OCI-LY7 (cell line): Measurements from ENCODE around the gene NPIPB2. TPM values are rescaled to one million over a fixed set of nuclear protein-coding genes. Genes with fewer than 3 reads are reported as not detected.
A peak's percentile ranks its signal among the peaks of the same experiment; 100 is the strongest.

Source experiments
- BruUV-seq: library from RNA; stranded (reverse); fragments of 400-500 nt; replicated peaks from 2 replicates; lab custom pipeline; 2021; lab: Mats Ljungman, UMichigan
- CTCF ChIA-PET: fragments of 300-600 bp; sonication (Branson Sonifier 250); formaldehyde crosslinking; loops from one replicate; lab custom pipeline; 2022; ENCODE audit warnings: antibody characterized with exemption; ENCODE audit not compliant: unreplicated experiment; lab: Charles Lee
- POLR2A ChIA-PET: fragments of 300-600 bp; sonication (Branson Sonifier 250); formaldehyde crosslinking; loops from one replicate; lab custom pipeline; 2022; ENCODE audit warnings: antibody characterized with exemption; lab: Charles Lee
- DNase-seq: peaks from one replicate; pipeline ENCODE4 v3.0.0-alpha.2; 2015; ENCODE audit warnings: low spot score
- H2AFZ ChIP-seq: fragments of 200-600 bp; sonication (generic), shearing (Covaris generic); 2 replicates; pipeline ENCODE4 v1.6.1; 2014; ENCODE audit warnings: mild to moderate bottlenecking, antibody characterized with exemption, low read length, moderate library complexity
- H3K27ac ChIP-seq: fragments of 200-600 bp; sonication (generic); 2 replicates; pipeline ENCODE4 v1.5.1; 2014; ENCODE audit warnings: mixed run types, low read depth, mild to moderate bottlenecking, moderate library complexity, low read length, inconsistent platforms; ENCODE audit not compliant: poor library complexity, severe bottlenecking
- H3K36me3 ChIP-seq: fragments of 200-600 bp; sonication (generic); 2 replicates; pipeline ENCODE4 v1.6.1; 2014; ENCODE audit warnings: mild to moderate bottlenecking, antibody characterized with exemption, low read length, moderate library complexity, mixed read lengths; ENCODE audit not compliant: insufficient read depth
- H3K4me1 ChIP-seq: fragments of 200-600 bp; sonication (generic); 2 replicates; pipeline ENCODE4 v1.5.1; 2014; ENCODE audit warnings: mild to moderate bottlenecking, low read length; ENCODE audit not compliant: insufficient read depth, poor library complexity, severe bottlenecking
- H3K4me2 ChIP-seq: fragments of 200-600 bp; sonication (generic); 2 replicates; pipeline ENCODE4 v1.6.1; 2014; ENCODE audit warnings: mild to moderate bottlenecking, low read length
- H3K4me3 ChIP-seq: fragments of 200-600 bp; sonication (generic); 2 replicates; pipeline ENCODE4 v1.5.1; 2014; ENCODE audit warnings: mild to moderate bottlenecking, low read depth, low read length; ENCODE audit not compliant: poor library complexity, severe bottlenecking
- H3K79me2 ChIP-seq: fragments of 200-600 bp; sonication (generic); 2 replicates; pipeline ENCODE4 v1.6.1; 2016; ENCODE audit warnings: low read depth, mild to moderate bottlenecking, low read length, moderate library complexity, mixed read lengths; ENCODE audit not compliant: insufficient read depth
- H3K9me2 ChIP-seq: fragments of 200-600 bp; sonication (generic); 2 replicates; pipeline ENCODE4 v1.6.1; 2016; ENCODE audit warnings: mild to moderate bottlenecking, low read length, mixed read lengths; ENCODE audit not compliant: insufficient read depth
- H3K9me3 ChIP-seq: fragments of 200-600 bp; sonication (generic); 2 replicates; pipeline ENCODE4 v1.6.1; 2014; ENCODE audit warnings: mild to moderate bottlenecking, mixed run types, low read length, mixed read lengths
- H4K20me1 ChIP-seq: fragments of 200-600 bp; sonication (generic); 2 replicates; pipeline ENCODE4 v1.6.1; 2014; ENCODE audit warnings: mild to moderate bottlenecking, antibody characterized with exemption, low read length, moderate library complexity, mixed read lengths; ENCODE audit not compliant: insufficient read depth
- CTCF ChIP-seq: fragments of 200-600 bp; sonication (generic); conservative IDR thresholded peaks from 2 replicates; pipeline ENCODE4 v1.5.1; 2014; ENCODE audit warnings: mild to moderate bottlenecking, antibody characterized with exemption, low read length, moderate library complexity, mixed read lengths
- EZH2phosphoT487 ChIP-seq: fragments of 200-600 bp; sonication (generic); IDR thresholded peaks from 2 replicates; pipeline ENCODE4 v1.6.1; 2018; ENCODE audit warnings: low read depth, borderline replicate concordance, mild to moderate bottlenecking, mixed run types, antibody characterized with exemption, low read length, moderate library complexity, mixed read lengths
- intact Hi-C: fragments of 100-400 bp; cut with micrococcal nuclease; formaldehyde crosslinking; loops from one replicate; pipeline ENCODE4 v1.10.0; 2022; ENCODE audit not compliant: unreplicated experiment
- total RNA-seq, 2 experiments: library from RNA; depleted of rRNA in 1 of 2; stranded (reverse); fragments of >200 nt in 1 of 2; shearing (Covaris generic) in 1 of 2; gene quantifications; 2 replicates each; pipeline ENCODE4 v1.2.3, GENCODE V29; 2014 to 2022

Gene NPIPB2
- total RNA-seq, 2 experiments from 2014 or later: 7.5 to 35.9 TPM

GRCh38 chr16:11890231-11890965, 51.4 kb downstream of the NPIPB2 start:
- peaks cover 92% of the 10 kb centered on the region for H3K36me3 ChIP-seq
- no peak overlapping the region for H2AFZ ChIP-seq
- H3K4me1 ChIP-seq: no peaks in the 10 kb centered on the region
- H4K20me1 ChIP-seq: no peaks in the 10 kb centered on the region
- H3K4me2 ChIP-seq: no peak overlapping the region
- ChIA-PET CTCF (no interaction called here), POLR2A (no interaction called here)
- TSS peak; percentile 57 for BruUV-seq
- H3K9me3 ChIP-seq: no peaks in the 10 kb centered on the region
- intact Hi-C loops: no loop called here
- no peaks in the 10 kb centered on the region for H3K9me2 ChIP-seq
- peaks cover 10% of the 10 kb centered on the region; the same call in 1 of the 2 replicates for H3K79me2 ChIP-seq
- H3K27ac ChIP-seq: no peak overlapping the region
- no peak for DNase-seq
- no peak for TF ChIP-seq EZH2phosphoT487
- H3K4me3 ChIP-seq: no peak overlapping the region

GRCh38 chr16:11886881-11887280, 55.0 kb downstream of the NPIPB2 start:
- BruUV-seq: TSS peak; percentile 33
- ChIA-PET POLR2A (interaction anchor here (0.7 kb wide), 1 partner anchor 385 kb away, joined by 9 read pairs; no protein-coding TSS in a partner anchor), CTCF (no interaction called here)
- no peak overlapping the region for H3K4me3 ChIP-seq
- TF ChIP-seq CTCF: no peak
- no peak for TF ChIP-seq EZH2phosphoT487
- DNase-seq: no peak
- H3K79me2 ChIP-seq: 0 out of 2 replicates have a peak, but pooled peaks cover 4% of the 10 kb centered on the region
- H3K9me3 ChIP-seq: no peaks in the 10 kb centered on the region
- intact Hi-C loops: no loop called here
- no peaks in the 10 kb centered on the region for H3K9me2 ChIP-seq
- no peaks in the 10 kb centered on the region for H4K20me1 ChIP-seq
- H3K36me3 ChIP-seq: peaks cover 92% of the 10 kb centered on the region
- no peak overlapping the region for H3K4me2 ChIP-seq
- H3K4me1 ChIP-seq: no peaks in the 10 kb centered on the region
- no peak overlapping the region for H2AFZ ChIP-seq
- no peak overlapping the region for H3K27ac ChIP-seq

GRCh38 chr16:11884035-11884434, 57.8 kb downstream of the NPIPB2 start:
- Histone ChIP-seq H3K4me1 (no peaks in the 10 kb centered on the region), H4K20me1 (no peaks in the 10 kb centered on the region), H3K36me3 (peaks cover 97% of the 10 kb centered on the region), H3K27ac (no peak overlapping the region), H3K9me2 (no peaks in the 10 kb centered on the region), H3K79me2 (no peaks in the 10 kb centered on the region), H3K4me2 (no peak overlapping the region), H2AFZ (no peak overlapping the region), H3K4me3 (no peak overlapping the region), H3K9me3 (no peaks in the 10 kb centered on the region)
- BruUV-seq: no TSS peak
- CTCF ChIA-PET: no interaction called here
- POLR2A ChIA-PET: interaction anchor here (0.6 to 1.4 kb wide), 5 partner anchors 14 to 236 kb away, joined by 3 to 8 read pairs (median 3); no protein-coding TSS in a partner anchor
- no peak for TF ChIP-seq EZH2phosphoT487
- TF ChIP-seq CTCF: no peak
- intact Hi-C loops: no loop called here
- no peak for DNase-seq
